Pancreas (tissue), 10 donors: ENCODE results near the gene TAF5. TPM values are rescaled to one million over a fixed set of nuclear protein-coding genes. Genes with fewer than 3 reads are reported as not detected.

Experiments used
- ATAC-seq, 4 donors: fragments of 200-7000 bp; cut with Tn5 transposase; one replicate each; pipeline versions ENCODE4 v1.8.0 to v1.9.1; 2020; ENCODE audit warnings: mild to moderate bottlenecking in 4 of 4, moderate library complexity in 4 of 4
- DNase-seq, 6 donors: peaks; one replicate each; pipeline ENCODE4 v3.0.0-alpha.2; 2020
- FAIRE-seq: peaks from 2 replicates; lab custom pipeline; 2012; peaks lifted over from hg19 to GRCh38; lab: Jason Lieb, UNC
- H3K27ac ChIP-seq, 4 donors: fragments of 200-600 bp; sonication (generic); 1 replicate in 3 of 4; 2 replicates in 1 of 4; pipeline versions ENCODE4 v1.5.0 to v1.8.0; 2020
- H3K27me3 ChIP-seq, 4 donors: fragments of 200-600 bp; one replicate each; pipeline ENCODE4 v1.8.0; 2021
- H3K36me3 ChIP-seq, 3 donors: fragments of 200-600 bp; sonication (generic) in 1 of 3; one replicate each; pipeline versions ENCODE4 v1.5.0 to v1.8.0; 2020 to 2021
- H3K4me1 ChIP-seq, 3 donors: fragments of 200-600 bp; one replicate each; pipeline ENCODE4 v1.8.0; 2021
- H3K4me3 ChIP-seq, 4 donors: fragments of 200-600 bp; sonication (generic) in 2 of 4; one replicate each; pipeline versions ENCODE4 v1.5.0 to v1.8.0; 2020 to 2021
- H3K9me3 ChIP-seq, 4 donors: fragments of 200-600 bp; one replicate each; pipeline ENCODE4 v1.8.0; 2021
- WGBS, 2 donors: extraction: QIAGEN DNeasy Blood & Tissue Kit; methylation state at CpG; one replicate each; pipeline ENCODE4 v1.1.7; 2013; 5-methylcytosine and 5-hydroxymethylcytosine counted together
- intact Hi-C, 3 donors: fragments of 100-400 bp; cut with DNase I; formaldehyde crosslinking; loops; one replicate each; pipeline versions ENCODE4 v1.11.1 to v1.14.2; 2022
- polyA plus RNA-seq, 2 donors: library from polyadenylated mRNA; stranded (reverse); fragments of 200-250 nt; gene quantifications; one replicate each; pipeline ENCODE4 v1.2.3, GENCODE V29; 2013
- total RNA-seq, 6 donors: library from RNA; stranded (reverse); fragmentation: NEBNext Ultra II Directional in 4 of 6; extraction: Animal tissue kit (Norgen Biotek cat#: 25700) in 4 of 6; gene quantifications; one replicate each; pipeline versions ENCODE4 v1.2.1 to v1.2.4, GENCODE V29; 2021 to 2023
- TF ChIP-seq, protein P1 (sequence below), 4 donors: fragments of 200-600 bp; sonication (generic) in 3 of 4; IDR thresholded peaks; one replicate each; pipeline versions ENCODE4 v1.5.0 to v1.8.0; 2021; ENCODE audit warnings: antibody characterized with exemption in 4 of 4
- donor health status: healthy with polysubstance abuse.
- donor health status: DM: no; HTN: no; CAD: no; lungs with moderate emphysema.
- donor health status: DM: no; HTN: no; CAD: no.
- donor health status: control.
- donor health status: control.
- donor health status: Bipolar disorder and iron deficiency.
- donor health status: DM: yes; HTN: yes; CAD: no.
- donor health status: DM: no; HTN: no; CAD: no.
- donor health status: DM: no; HTN: no; CAD: no.
- donor health status: DM: yes; HTN: yes; CAD: no.

Gene TAF5
- 1 to 10 TPM; 1.4 to 2.6 (median 1.9) TPM for total RNA-seq
- 1 to 10 TPM; 1.3 to 1.9 TPM for polyA plus RNA-seq

GRCh38 chr10:103367782-103368518, at the start of gene TAF5:
TSS of gene TAF5 (plus strand) at chr10:103367976. CDS start at chr10:103367990, 14 bp downstream.
- TF ChIP-seq, protein P1, sequence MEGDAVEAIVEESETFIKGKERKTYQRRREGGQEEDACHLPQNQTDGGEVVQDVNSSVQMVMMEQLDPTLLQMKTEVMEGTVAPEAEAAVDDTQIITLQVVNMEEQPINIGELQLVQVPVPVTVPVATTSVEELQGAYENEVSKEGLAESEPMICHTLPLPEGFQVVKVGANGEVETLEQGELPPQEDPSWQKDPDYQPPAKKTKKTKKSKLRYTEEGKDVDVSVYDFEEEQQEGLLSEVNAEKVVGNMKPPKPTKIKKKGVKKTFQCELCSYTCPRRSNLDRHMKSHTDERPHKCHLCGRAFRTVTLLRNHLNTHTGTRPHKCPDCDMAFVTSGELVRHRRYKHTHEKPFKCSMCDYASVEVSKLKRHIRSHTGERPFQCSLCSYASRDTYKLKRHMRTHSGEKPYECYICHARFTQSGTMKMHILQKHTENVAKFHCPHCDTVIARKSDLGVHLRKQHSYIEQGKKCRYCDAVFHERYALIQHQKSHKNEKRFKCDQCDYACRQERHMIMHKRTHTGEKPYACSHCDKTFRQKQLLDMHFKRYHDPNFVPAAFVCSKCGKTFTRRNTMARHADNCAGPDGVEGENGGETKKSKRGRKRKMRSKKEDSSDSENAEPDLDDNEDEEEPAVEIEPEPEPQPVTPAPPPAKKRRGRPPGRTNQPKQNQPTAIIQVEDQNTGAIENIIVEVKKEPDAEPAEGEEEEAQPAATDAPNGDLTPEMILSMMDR (IDR thresholded peaks at IDR 0.05): no peak
- Histone ChIP-seq H3K9me3 (no peaks in the 10 kb centered on the region), H3K4me3 (peak within 1 kb of the TSS; percentile 95 to 100 (median 98)), H3K4me1 (peaks cover 2 to 9% (median 8%) of the 10 kb centered on the region in 3 donors), H3K27me3 (no peaks in the 10 kb centered on the region), H3K27ac (peak within 1 kb of the TSS; percentile 65 to 86 (median 82)), H3K36me3 (no peaks in the 10 kb centered on the region)
- peak; percentile 90 to 95 (median 92) for DNase-seq
- 0 to 1% methylated on average over 62 to 81 of the region's 81 CpGs for WGBS, 2 donors
- FAIRE-seq: peak; percentile 69
- intact Hi-C loops: no loop called here
- ATAC-seq: peak; percentile 88 to 94 (median 92)

DNA sequence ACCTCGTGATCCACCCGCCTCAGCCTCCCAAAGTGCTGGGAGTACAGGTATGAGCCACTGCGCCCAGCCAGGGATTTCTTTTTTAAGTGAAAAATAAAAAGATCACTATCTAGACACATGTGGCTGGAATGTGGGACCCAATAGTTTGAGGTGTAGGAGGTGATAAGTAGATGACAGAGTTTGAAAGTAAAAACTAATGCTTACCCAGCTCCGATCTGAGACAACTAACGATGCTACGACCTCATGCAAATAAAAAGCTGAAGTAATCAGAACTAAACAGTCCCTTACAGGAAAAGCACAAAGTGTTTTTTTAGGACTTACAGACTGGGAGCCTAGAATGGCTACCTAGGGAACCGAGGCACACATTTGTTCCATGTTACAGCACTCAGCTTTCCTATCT, 39.9 kb upstream of the TAF5 start:
- no peak overlapping the region for H3K27ac ChIP-seq
- ATAC-seq (no peak), DNase-seq (no peak), FAIRE-seq (no peak)
- H3K27me3 ChIP-seq: no peaks in the 10 kb centered on the region
- H3K9me3 ChIP-seq: no peaks in the 10 kb centered on the region
- intact Hi-C loops: no loop called here
- H3K36me3 ChIP-seq: peaks cover 0 to 14% (median 0%) of the 10 kb centered on the region in 3 donors
- H3K4me1 ChIP-seq: no peaks in the 10 kb centered on the region
- WGBS, 2 donors: 91 to 94% methylated on average over 7 of the region's 7 CpGs
- TF ChIP-seq, protein P1 (IDR thresholded peaks at IDR 0.05): no peak
- no peak overlapping the region for H3K4me3 ChIP-seq

- intact Hi-C loops: no loop called here
- 81 to 95% methylated on average over 2 of the region's 2 CpGs for WGBS, 2 donors
- TF ChIP-seq, protein P1 (IDR thresholded peaks at IDR 0.05): peak in 3 of 4 donors; percentile 28 to 39 (median 29)
- Histone ChIP-seq H3K27ac (no peak overlapping the region), H3K4me1 (no peaks in the 10 kb centered on the region), H3K36me3 (no peaks in the 10 kb centered on the region), H3K9me3 (no peaks in the 10 kb centered on the region), H3K4me3 (no peak overlapping the region), H3K27me3 (no peaks in the 10 kb centered on the region)
- DNase-seq (no peak), ATAC-seq (no peak), FAIRE-seq (peak; percentile 96)
These were observed 33.7 kb upstream of the TAF5 start for GRCh38 chr10:103333934-103334520.

GRCh38 chr10:103334567-103334966, 33.2 kb upstream of the TAF5 start:
- H3K9me3 ChIP-seq: no peaks in the 10 kb centered on the region
- no peaks in the 10 kb centered on the region for H3K36me3 ChIP-seq
- H3K27ac ChIP-seq: no peak overlapping the region
- ATAC-seq (no peak), DNase-seq (no peak), FAIRE-seq (no peak)
- H3K4me3 ChIP-seq: no peak overlapping the region
- TF ChIP-seq, protein P1 (IDR thresholded peaks at IDR 0.05): no peak
- intact Hi-C loops: no loop called here
- no peaks in the 10 kb centered on the region for H3K4me1 ChIP-seq
- no peaks in the 10 kb centered on the region for H3K27me3 ChIP-seq

- no peak for ATAC-seq
- 94 to 96% methylated on average over 4 of the region's 4 CpGs for WGBS, 2 donors
These were observed 31.4 kb upstream of the TAF5 start for GRCh38 chr10:103336370-103336769.

More at GRCh38 chr10:103336370-103336769, 31.4 kb upstream of the TAF5 start:
- no peaks in the 10 kb centered on the region for H3K36me3 ChIP-seq
- H3K4me1 ChIP-seq: no peaks in the 10 kb centered on the region
- no peak overlapping the region for H3K4me3 ChIP-seq
- no peak overlapping the region for H3K27ac ChIP-seq
- DNase-seq: no peak
- FAIRE-seq: no peak
- H3K27me3 ChIP-seq: no peaks in the 10 kb centered on the region
- intact Hi-C loops: no loop called here
- TF ChIP-seq, protein P1 (IDR thresholded peaks at IDR 0.05): no peak
- no peaks in the 10 kb centered on the region for H3K9me3 ChIP-seq
